PC-9 (cell line): ENCODE measurements around the gene LTBP4.

Experiments used
- EZH2 ChIP-seq: fragments of 200-600 bp; sonication (generic); IDR thresholded peaks from 2 replicates; pipeline ENCODE4 v1.8.0; 2017; ENCODE audit warnings: antibody characterized with exemption, low read depth
- TF ChIP-seq, protein P1 (sequence below): fragments of 200-600 bp; sonication (generic); conservative IDR thresholded peaks from 2 replicates; pipeline ENCODE4 v1.6.1; 2017; ENCODE audit warnings: mixed run types, antibody characterized with exemption, mild to moderate bottlenecking, moderate library complexity

DNA sequence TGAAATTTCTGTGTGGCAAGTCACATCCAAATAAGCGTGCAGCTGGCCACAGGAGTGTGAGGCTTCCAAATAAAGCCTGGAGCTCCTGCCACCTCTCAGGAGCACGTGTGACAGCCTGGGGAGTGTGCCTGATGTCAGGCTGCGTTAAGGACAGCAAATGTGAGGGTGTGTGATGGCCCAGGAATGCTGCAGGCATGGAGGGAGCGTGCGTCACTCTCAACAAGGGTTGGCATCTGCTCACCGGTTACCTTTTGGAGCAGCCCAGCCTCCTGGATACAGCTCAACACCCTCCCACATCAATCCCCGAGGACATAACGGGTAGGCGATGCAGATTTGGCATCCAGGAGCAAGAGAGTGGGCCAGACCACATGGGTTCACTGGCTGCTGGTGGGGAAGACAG, 70.2 kb downstream of the LTBP4 start:
- TF ChIP-seq, protein P1, sequence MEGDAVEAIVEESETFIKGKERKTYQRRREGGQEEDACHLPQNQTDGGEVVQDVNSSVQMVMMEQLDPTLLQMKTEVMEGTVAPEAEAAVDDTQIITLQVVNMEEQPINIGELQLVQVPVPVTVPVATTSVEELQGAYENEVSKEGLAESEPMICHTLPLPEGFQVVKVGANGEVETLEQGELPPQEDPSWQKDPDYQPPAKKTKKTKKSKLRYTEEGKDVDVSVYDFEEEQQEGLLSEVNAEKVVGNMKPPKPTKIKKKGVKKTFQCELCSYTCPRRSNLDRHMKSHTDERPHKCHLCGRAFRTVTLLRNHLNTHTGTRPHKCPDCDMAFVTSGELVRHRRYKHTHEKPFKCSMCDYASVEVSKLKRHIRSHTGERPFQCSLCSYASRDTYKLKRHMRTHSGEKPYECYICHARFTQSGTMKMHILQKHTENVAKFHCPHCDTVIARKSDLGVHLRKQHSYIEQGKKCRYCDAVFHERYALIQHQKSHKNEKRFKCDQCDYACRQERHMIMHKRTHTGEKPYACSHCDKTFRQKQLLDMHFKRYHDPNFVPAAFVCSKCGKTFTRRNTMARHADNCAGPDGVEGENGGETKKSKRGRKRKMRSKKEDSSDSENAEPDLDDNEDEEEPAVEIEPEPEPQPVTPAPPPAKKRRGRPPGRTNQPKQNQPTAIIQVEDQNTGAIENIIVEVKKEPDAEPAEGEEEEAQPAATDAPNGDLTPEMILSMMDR = no peak
- no peak for TF ChIP-seq EZH2
